K562 (cell line): ENCODE measurements around the gene LGALS8. TPM values are rescaled to one million over a fixed set of nuclear protein-coding genes. Genes with fewer than 3 reads are reported as not detected.

Experiments
- ATAC-seq: fragments of 200-7000 bp; cut with Tn5 transposase; 3 replicates; pipeline ENCODE4 v1.9.1; 2020; ENCODE audit warnings: moderate library complexity
- BruUV-seq: library from RNA; stranded (reverse); fragments of 400-500 nt; replicated peaks from 2 replicates; lab custom pipeline; 2021; lab: Mats Ljungman, UMichigan
- CTCF ChIA-PET: fragments of 300-600 bp; formaldehyde crosslinking; extraction: SDS; loops from one replicate; lab custom pipeline; 2021; ENCODE audit warnings: low intra/inter-chr PET ratio; lab: Yijun Ruan, JAX
- POLR2A ChIA-PET: fragments of 300-600, 350-650 bp; sonication (Branson Sonifier 250); formaldehyde crosslinking; extraction: SDS; loops from one replicate; lab custom pipeline; 2021; ENCODE audit warnings: antibody characterized with exemption, inconsistent platforms; lab: Yijun Ruan, JAX
- DNase-seq, 4 experiments: peaks; one replicate each; pipeline versions ENCODE4 v3.0.0 to v3.0.0-alpha.2; 2011 to 2018; ENCODE audit warnings: low spot score in 3 of 4, mixed read lengths in 3 of 4; ENCODE audit errors: extremely low read depth in 1 of 4
- FAIRE-seq: peaks from 2 replicates; lab custom pipeline; 2011; peaks lifted over from hg19 to GRCh38; lab: Jason Lieb, UNC
- H2AFZ ChIP-seq: 2 replicates; pipeline ENCODE4 v1.6.0; 2011; ENCODE audit warnings: low read depth, low read length, control low read depth, inconsistent platforms
- H3K27ac ChIP-seq: fragments of 200-600 bp; 3 replicates; pipeline ENCODE4 v1.8.0; 2011; ENCODE audit warnings: low read depth, mild to moderate bottlenecking, control low read depth, inconsistent platforms, low read length, moderate library complexity, mixed read lengths; ENCODE audit errors: extremely low read depth
- H3K27me3 ChIP-seq, 2 experiments: fragments of 300-600 bp in 1 of 2; 2 replicates in 1 of 2; 3 replicates in 1 of 2; pipeline versions ENCODE4 v1.6.0 to v1.8.0; 2011; ENCODE audit warnings: inconsistent platforms in 2 of 2, low read length in 2 of 2, mild to moderate bottlenecking in 1 of 2, mixed read lengths in 1 of 2, moderate library complexity in 1 of 2; ENCODE audit not compliant: control insufficient read depth in 2 of 2, insufficient read depth in 2 of 2
- H3K36me3 ChIP-seq: fragments of 300-600 bp; 3 replicates; pipeline ENCODE4 v1.8.0; 2011; ENCODE audit warnings: mild to moderate bottlenecking, low read length, inconsistent platforms; ENCODE audit not compliant: control insufficient read depth, insufficient read depth
- H3K4me1 ChIP-seq, 2 experiments: fragments of 200-600 bp in 1 of 2; replicated peaks in 1 of 2; 2 replicates in 1 of 2; 3 replicates in 1 of 2; pipeline versions ENCODE4 v1.5.1 to v1.8.0; 2011; ENCODE audit warnings: inconsistent platforms in 2 of 2, low read length in 2 of 2, mild to moderate bottlenecking in 1 of 2, mixed read lengths in 1 of 2, moderate library complexity in 1 of 2; ENCODE audit not compliant: control insufficient read depth in 2 of 2, insufficient read depth in 2 of 2
- H3K4me2 ChIP-seq: 2 replicates; pipeline ENCODE4 v1.6.1; 2011; ENCODE audit warnings: low read length, control low read depth, inconsistent platforms, mixed read lengths; ENCODE audit not compliant: insufficient read depth
- H3K4me3 ChIP-seq: fragments of 200-600 bp; sonication (generic), shearing (Covaris generic); 2 replicates; pipeline ENCODE4 v1.5.1; 2016; ENCODE audit warnings: control low read depth, inconsistent platforms
- H3K79me2 ChIP-seq: fragments of 200-600 bp; 3 replicates; pipeline ENCODE4 v1.8.0; 2011; ENCODE audit warnings: low read length, inconsistent platforms; ENCODE audit not compliant: control insufficient read depth, insufficient read depth
- H3K9ac ChIP-seq, 2 experiments: 2 replicates each; pipeline versions ENCODE4 v1.6.0 to v1.6.1; 2011; ENCODE audit warnings: low read depth in 2 of 2, low read length in 2 of 2, control low read depth in 1 of 2, inconsistent platforms in 1 of 2, mild to moderate bottlenecking in 1 of 2, mixed read lengths in 1 of 2; ENCODE audit not compliant: insufficient read depth in 1 of 2
- H3K9me1 ChIP-seq: one replicate; pipeline ENCODE4 v1.6.0; 2011; ENCODE audit warnings: inconsistent platforms, mild to moderate bottlenecking, low read length, moderate library complexity; ENCODE audit not compliant: control insufficient read depth, insufficient read depth
- H3K9me3 ChIP-seq: replicated peaks from 2 replicates; pipeline ENCODE4 v1.5.1; 2011; ENCODE audit warnings: low read depth, low read length, inconsistent platforms; ENCODE audit not compliant: control insufficient read depth, insufficient read depth
- H4K20me1 ChIP-seq: replicated peaks from 2 replicates; pipeline ENCODE4 v1.6.1; 2011; ENCODE audit warnings: low read length, inconsistent platforms, mixed read lengths; ENCODE audit not compliant: control insufficient read depth, insufficient read depth
- DACH1 ChIP-seq: fragments of 450-650 bp; IDR thresholded peaks from 2 replicates; pipeline ENCODE4 v1.6.1; 2018; ENCODE audit not compliant: partially characterized antibody
- GATAD2A ChIP-seq: fragments of 450-650 bp; IDR thresholded peaks from 2 replicates; pipeline ENCODE4 v1.6.1; 2017
- HDAC2 ChIP-seq: fragments of 450-650 bp; IDR thresholded peaks from 2 replicates; pipeline ENCODE4 v1.6.1; 2016; ENCODE audit warnings: mild to moderate bottlenecking
- HMGN3 ChIP-seq: IDR thresholded peaks from 2 replicates; pipeline ENCODE4 v1.6.1; 2011; ENCODE audit warnings: borderline replicate concordance, low read depth, mild to moderate bottlenecking, mixed read lengths, low read length; ENCODE audit not compliant: insufficient read length; ENCODE audit errors: extremely low read depth
- HNRNPUL1 ChIP-seq: fragments of 200-400 bp; formaldehyde crosslinking; IDR thresholded peaks from 2 replicates; pipeline ENCODE4 v1.6.1; 2017; ENCODE audit warnings: low read length
- KLF13 ChIP-seq: fragments of 450-650 bp; IDR thresholded peaks from 2 replicates; pipeline ENCODE4 v1.6.1; 2016; ENCODE audit warnings: missing genetic modification characterization, low read depth, mild to moderate bottlenecking, missing compliant biosample characterization, moderate library complexity, borderline replicate concordance
- MIER1 ChIP-seq: fragments of 450-650 bp; IDR thresholded peaks from 2 replicates; pipeline ENCODE4 v1.6.1; 2016; ENCODE audit warnings: antibody characterized with exemption, mild to moderate bottlenecking, low read depth
- NFIC ChIP-seq: fragments of 450-650 bp; IDR thresholded peaks from 2 replicates; pipeline ENCODE4 v1.6.1; 2017; ENCODE audit warnings: mild to moderate bottlenecking, inconsistent platforms
- NFXL1 ChIP-seq: fragments of 450-650 bp; formaldehyde crosslinking; IDR thresholded peaks from 2 replicates; pipeline ENCODE4 v1.4.0; 2021; ENCODE audit warnings: mild to moderate bottlenecking
- PHB2 ChIP-seq: fragments of 450-650 bp; IDR thresholded peaks from 2 replicates; pipeline ENCODE4 v1.6.1; 2017; ENCODE audit warnings: low read depth
- SNIP1 ChIP-seq: fragments of 450-650 bp; IDR thresholded peaks from 2 replicates; pipeline ENCODE4 v1.7.1; 2017; ENCODE audit warnings: low read depth, mild to moderate bottlenecking
- SP1 ChIP-seq: sonication (generic); formaldehyde crosslinking; IDR thresholded peaks from 2 replicates; pipeline ENCODE4 v1.8.1; 2022; ENCODE audit warnings: mild to moderate bottlenecking, missing genetic modification reagents
- ZNF124 ChIP-seq: sonication (generic); formaldehyde crosslinking; IDR thresholded peaks from 2 replicates; pipeline ENCODE4 v1.8.1; 2022; ENCODE audit warnings: missing genetic modification reagents
- ZNF695 ChIP-seq: fragments of 450-650 bp; formaldehyde crosslinking; IDR thresholded peaks from 2 replicates; pipeline ENCODE4 v1.4.0; 2020; ENCODE audit warnings: mild to moderate bottlenecking, moderate library complexity
- ZNF696 ChIP-seq: fragments of 250-450 bp; sonication (Bioruptor Pico); conservative IDR thresholded peaks from 2 replicates; pipeline ENCODE4 v1.4.0; 2020; ENCODE audit warnings: mild to moderate bottlenecking, moderate library complexity
- ZNF785 ChIP-seq: fragments of 250-450 bp; sonication (Bioruptor Pico); IDR thresholded peaks from 2 replicates; pipeline ENCODE4 v1.4.0; 2020; ENCODE audit warnings: mild to moderate bottlenecking
- ZZZ3 ChIP-seq: fragments of 450-650 bp; IDR thresholded peaks from 2 replicates; pipeline ENCODE4 v1.6.1; 2016; ENCODE audit warnings: antibody characterized with exemption, mild to moderate bottlenecking, moderate library complexity
- WGBS: fragments of 100-300 bp; shearing (Covaris generic); methylation state at CpG from one replicate; pipeline ENCODE4 v1.1.6; 2016; ENCODE audit warnings: low coverage, mixed read lengths; ENCODE audit not compliant: insufficient coverage; ENCODE audit errors: missing lambda C conversion rate; 5-methylcytosine and 5-hydroxymethylcytosine counted together
- in situ Hi-C: fragments of 300-500 bp; cut with MboI; formaldehyde crosslinking; loops from 4 replicates; pipeline ENCODE4 v1.15.0; 2018; ENCODE audit warnings: inconsistent platforms, mixed read lengths
- intact Hi-C: fragments of 100-400 bp; cut with micrococcal nuclease; formaldehyde crosslinking; loops from 2 replicates; pipeline ENCODE4 v1.14.2; 2022
- polyA plus RNA-seq, 8 experiments: library from polyadenylated mRNA; depleted of rRNA in 4 of 8; stranded (reverse) in 5 of 8; unstranded in 3 of 8; fragments of >200 nt; fragmentation: Nextera tagmentation in 2 of 8; fragmentation: Illumina TruSeq in 1 of 8; extraction: Ambion mirVana in 2 of 8; extraction: Trizol in 1 of 8; gene quantifications; 2 replicates each; pipeline versions ENCODE4 v1.2.1 to v1.2.3, GENCODE V29; 2011 to 2014; ENCODE audit warnings: inconsistent platforms in 1 of 8, missing spikeins in 1 of 8
- total RNA-seq, 7 experiments: library from RNA; depleted of rRNA in 6 of 7; stranded (reverse); fragments of >200 nt in 6 of 7; fragmentation: Illumina TruSeq in 2 of 7; extraction: Trizol in 2 of 7; gene quantifications; 2 replicates each; pipeline versions ENCODE4 v1.2.1 to v1.2.3, GENCODE V29; 2011 to 2021; ENCODE audit warnings: low replicate concordance in 1 of 7
- TF ChIP-seq, protein P1 (sequence below): fragments of 450-650 bp; IDR thresholded peaks from 2 replicates; pipeline ENCODE4 v1.6.1; 2016; ENCODE audit warnings: missing biosample characterization, missing genetic modification characterization
- TF ChIP-seq, protein P2 (sequence below): sonication (generic); formaldehyde crosslinking; IDR thresholded peaks from 2 replicates; pipeline ENCODE4 v1.8.0; 2022; ENCODE audit warnings: mild to moderate bottlenecking, missing genetic modification reagents, borderline replicate concordance

Gene LGALS8
- total and polyA plus RNA-seq, 9 of the 15 experiments (the other 6 are each of a cell fraction or from before 2014, with no cell fraction given): 57.4 to 87.7 (median 70.3) TPM

DNA sequence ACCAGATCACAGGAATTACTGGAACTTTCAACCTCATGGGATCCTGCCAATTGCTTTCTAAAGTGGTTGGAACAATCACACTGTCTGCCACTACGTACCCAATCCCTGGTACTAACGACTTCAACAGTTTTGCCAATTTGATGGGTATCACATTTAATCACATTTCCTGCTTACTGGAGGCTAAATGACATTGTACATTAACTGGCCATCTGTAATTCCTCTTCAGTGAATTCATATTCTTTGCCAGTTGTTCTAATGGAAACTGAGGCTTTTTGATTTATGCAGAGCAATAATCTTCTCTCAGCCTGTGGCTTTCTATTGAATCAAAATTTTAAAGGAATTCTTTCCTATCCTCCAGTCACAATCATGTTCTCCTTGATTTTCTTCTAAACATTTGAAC lies 38.2 kb downstream of the LGALS8 start:
- peaks cover 95% of the 10 kb centered on the region for H3K36me3 ChIP-seq
- no peak overlapping the region for H3K27ac ChIP-seq
- WGBS: 95% methylated on average over 2 of the region's 2 CpGs
- no peak overlapping the region for H3K4me3 ChIP-seq
- H3K9me3 ChIP-seq: no peaks in the 10 kb centered on the region
- H3K79me2 ChIP-seq: no peaks in the 10 kb centered on the region
- in situ Hi-C loops (no loop called here), intact Hi-C loops (no loop called here)
- FAIRE-seq (no peak), DNase-seq (no peak), ATAC-seq (no peak)
- H3K4me2 ChIP-seq: no peak overlapping the region
- no peaks in the 10 kb centered on the region for H4K20me1 ChIP-seq
- no peak overlapping the region for H2AFZ ChIP-seq
- H3K4me1 ChIP-seq: no peaks in the 10 kb centered on the region
- ChIA-PET CTCF (no interaction called here), POLR2A (no interaction called here)
- BruUV-seq: no TSS peak
- no peak for TF ChIP-seq ZNF696
- TF ChIP-seq HNRNPUL1: no peak
- no peak for TF ChIP-seq HMGN3
- TF ChIP-seq, protein P1, sequence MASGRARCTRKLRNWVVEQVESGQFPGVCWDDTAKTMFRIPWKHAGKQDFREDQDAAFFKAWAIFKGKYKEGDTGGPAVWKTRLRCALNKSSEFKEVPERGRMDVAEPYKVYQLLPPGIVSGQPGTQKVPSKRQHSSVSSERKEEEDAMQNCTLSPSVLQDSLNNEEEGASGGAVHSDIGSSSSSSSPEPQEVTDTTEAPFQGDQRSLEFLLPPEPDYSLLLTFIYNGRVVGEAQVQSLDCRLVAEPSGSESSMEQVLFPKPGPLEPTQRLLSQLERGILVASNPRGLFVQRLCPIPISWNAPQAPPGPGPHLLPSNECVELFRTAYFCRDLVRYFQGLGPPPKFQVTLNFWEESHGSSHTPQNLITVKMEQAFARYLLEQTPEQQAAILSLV (tag): no peak
- no peak for TF ChIP-seq SNIP1
- no peak for TF ChIP-seq ZNF785
- TF ChIP-seq ZNF695 (CRISPR knock-in tag): no peak
- TF ChIP-seq NFXL1 (CRISPR knock-in tag): no peak
- no peak for TF ChIP-seq GATAD2A
- TF ChIP-seq KLF13 (tag): no peak
- no peak for TF ChIP-seq SP1 (CRISPR knock-in tag)
- TF ChIP-seq HDAC2: no peak
- TF ChIP-seq, protein P2, sequence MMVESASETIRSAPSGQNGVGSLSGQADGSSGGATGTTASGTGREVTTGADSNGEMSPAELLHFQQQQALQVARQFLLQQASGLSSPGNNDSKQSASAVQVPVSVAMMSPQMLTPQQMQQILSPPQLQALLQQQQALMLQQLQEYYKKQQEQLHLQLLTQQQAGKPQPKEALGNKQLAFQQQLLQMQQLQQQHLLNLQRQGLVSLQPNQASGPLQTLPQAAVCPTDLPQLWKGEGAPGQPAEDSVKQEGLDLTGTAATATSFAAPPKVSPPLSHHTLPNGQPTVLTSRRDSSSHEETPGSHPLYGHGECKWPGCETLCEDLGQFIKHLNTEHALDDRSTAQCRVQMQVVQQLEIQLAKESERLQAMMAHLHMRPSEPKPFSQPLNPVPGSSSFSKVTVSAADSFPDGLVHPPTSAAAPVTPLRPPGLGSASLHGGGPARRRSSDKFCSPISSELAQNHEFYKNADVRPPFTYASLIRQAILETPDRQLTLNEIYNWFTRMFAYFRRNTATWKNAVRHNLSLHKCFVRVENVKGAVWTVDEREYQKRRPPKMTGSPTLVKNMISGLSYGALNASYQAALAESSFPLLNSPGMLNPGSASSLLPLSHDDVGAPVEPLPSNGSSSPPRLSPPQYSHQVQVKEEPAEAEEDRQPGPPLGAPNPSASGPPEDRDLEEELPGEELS (CRISPR knock-in tag): no peak
- no peak for TF ChIP-seq NFIC
- no peak for TF ChIP-seq DACH1
- TF ChIP-seq MIER1: no peak
- TF ChIP-seq PHB2: no peak
- TF ChIP-seq ZZZ3: no peak
- no peak for TF ChIP-seq ZNF124 (CRISPR knock-in tag)
- no peak overlapping the region for H3K9ac ChIP-seq
- no peaks in the 10 kb centered on the region for H3K27me3 ChIP-seq
- H3K9me1 ChIP-seq: no peaks in the 10 kb centered on the region
